ENCODE measurements around the gene NPPA. TPM values are rescaled to one million over a fixed set of nuclear protein-coding genes. Genes with fewer than 3 reads are reported as not detected.

The NPPA gene
- total RNA-seq, 1 donor from 2014 or later, result not detected

DNA sequence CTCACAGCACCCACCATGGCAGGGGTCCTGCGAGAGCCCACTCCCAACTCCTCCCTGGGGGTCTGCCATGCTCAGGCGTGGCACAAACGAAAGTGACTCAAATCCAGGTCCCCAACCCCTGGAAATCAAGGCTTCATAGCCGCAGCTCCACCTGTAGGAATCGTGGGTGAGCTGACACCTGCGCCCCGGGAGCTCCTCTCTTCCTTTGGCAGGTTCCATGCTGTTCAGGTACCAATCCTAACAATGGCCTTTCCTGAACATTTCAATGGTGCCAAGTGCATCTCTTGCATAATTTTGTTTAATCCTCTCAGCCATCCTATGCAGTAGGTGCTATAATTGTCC, 40.1 kb upstream of the NPPA start:
- Mint-ChIP-seq H3K9me3 (no peaks in the 10 kb centered on the region), H3K27ac (no peak overlapping the region), H3K4me1 (ENCODE audit: unreplicated experiment) (peaks cover 16% of the 10 kb centered on the region), H3K27me3 (peaks cover 8% of the 10 kb centered on the region), H3K36me3 (no peaks in the 10 kb centered on the region), H3K4me3 (no peak overlapping the region)
- TF ChIP-seq, protein P1, sequence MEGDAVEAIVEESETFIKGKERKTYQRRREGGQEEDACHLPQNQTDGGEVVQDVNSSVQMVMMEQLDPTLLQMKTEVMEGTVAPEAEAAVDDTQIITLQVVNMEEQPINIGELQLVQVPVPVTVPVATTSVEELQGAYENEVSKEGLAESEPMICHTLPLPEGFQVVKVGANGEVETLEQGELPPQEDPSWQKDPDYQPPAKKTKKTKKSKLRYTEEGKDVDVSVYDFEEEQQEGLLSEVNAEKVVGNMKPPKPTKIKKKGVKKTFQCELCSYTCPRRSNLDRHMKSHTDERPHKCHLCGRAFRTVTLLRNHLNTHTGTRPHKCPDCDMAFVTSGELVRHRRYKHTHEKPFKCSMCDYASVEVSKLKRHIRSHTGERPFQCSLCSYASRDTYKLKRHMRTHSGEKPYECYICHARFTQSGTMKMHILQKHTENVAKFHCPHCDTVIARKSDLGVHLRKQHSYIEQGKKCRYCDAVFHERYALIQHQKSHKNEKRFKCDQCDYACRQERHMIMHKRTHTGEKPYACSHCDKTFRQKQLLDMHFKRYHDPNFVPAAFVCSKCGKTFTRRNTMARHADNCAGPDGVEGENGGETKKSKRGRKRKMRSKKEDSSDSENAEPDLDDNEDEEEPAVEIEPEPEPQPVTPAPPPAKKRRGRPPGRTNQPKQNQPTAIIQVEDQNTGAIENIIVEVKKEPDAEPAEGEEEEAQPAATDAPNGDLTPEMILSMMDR (conservative IDR thresholded peaks at IDR 0.05), result no peak
- DNase-seq (ENCODE audit: extremely low spot score, unreplicated experiment), result no peak

DNA sequence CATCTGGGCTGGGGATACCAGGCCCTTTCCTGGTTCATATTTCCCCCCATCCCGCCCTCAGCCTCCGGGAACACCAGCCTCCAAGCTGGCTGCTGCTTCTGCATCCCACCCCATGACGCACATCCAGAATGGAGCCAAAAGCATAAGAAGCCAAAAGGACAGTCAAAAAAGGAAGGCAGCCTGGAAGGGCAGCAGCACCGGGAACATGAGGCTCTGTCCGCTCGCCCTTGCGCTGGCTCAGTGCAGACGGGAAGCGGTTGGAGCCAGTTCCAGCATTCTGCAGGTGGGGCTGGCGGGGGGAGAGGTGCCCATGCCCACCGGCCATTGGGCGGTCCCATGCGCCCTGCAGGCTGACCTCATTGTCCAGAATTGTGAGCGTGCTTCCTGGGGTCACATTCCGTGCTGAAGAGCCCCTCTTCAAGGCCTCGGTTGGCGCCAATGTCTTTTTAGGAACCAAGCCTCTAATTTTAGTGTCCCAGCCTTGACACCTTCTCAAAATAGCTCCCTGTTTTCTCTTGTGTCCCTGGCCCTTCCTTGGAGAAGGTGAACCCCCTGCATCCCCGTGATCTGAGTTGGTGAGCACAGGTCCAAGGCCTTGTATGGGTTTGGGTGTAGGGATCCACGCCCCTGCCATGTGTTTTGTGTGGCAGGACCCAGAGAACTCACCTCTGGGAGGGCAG, 39.5 kb upstream of the NPPA start:
- H3K9me3 Mint-ChIP-seq, result no peaks in the 10 kb centered on the region

DNA sequence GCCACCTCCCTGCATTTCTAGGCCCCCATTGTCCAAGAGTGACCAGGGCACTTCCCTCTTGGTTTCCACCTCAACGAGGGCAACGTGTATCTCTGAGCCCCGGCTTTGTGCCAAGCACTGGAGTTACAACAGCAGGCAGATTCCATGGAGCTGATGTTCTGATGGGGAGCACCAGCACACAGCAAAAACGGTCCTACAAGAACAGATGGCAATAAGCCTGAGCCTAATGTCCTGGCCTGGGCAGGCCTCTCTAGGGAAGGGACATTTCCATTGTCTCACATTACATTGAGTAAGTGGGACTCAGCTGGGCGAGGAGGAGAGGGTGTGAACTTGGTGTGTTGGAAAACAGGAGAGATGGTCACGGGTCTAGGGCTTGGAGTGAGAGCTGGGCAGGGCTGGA, 38.3 kb upstream of the NPPA start:
- H3K9me3 Mint-ChIP-seq, result no peaks in the 10 kb centered on the region
- H3K27ac Mint-ChIP-seq, result no peak overlapping the region
- no peaks in the 10 kb centered on the region for H3K36me3 Mint-ChIP-seq
- H3K4me3 Mint-ChIP-seq, result no peak overlapping the region
- TF ChIP-seq, protein P1 (conservative IDR thresholded peaks at IDR 0.05), result no peak
- no peak for DNase-seq (ENCODE audit: extremely low spot score, unreplicated experiment)
- H3K27me3 Mint-ChIP-seq, result peaks cover 4% of the 10 kb centered on the region
- peaks cover 19% of the 10 kb centered on the region for H3K4me1 Mint-ChIP-seq (ENCODE audit: unreplicated experiment)

More for the DNA sequence above, 39.5 kb upstream of the NPPA start:
- Mint-ChIP-seq H3K4me3 (no peak overlapping the region), H3K27ac (no peak overlapping the region), H3K27me3 (peaks cover 8% of the 10 kb centered on the region), H3K4me1 (ENCODE audit: unreplicated experiment) (peaks cover 16% of the 10 kb centered on the region), H3K36me3 (no peaks in the 10 kb centered on the region)
- DNase-seq (ENCODE audit: extremely low spot score, unreplicated experiment), result no peak
- TF ChIP-seq, protein P1 (conservative IDR thresholded peaks at IDR 0.05), result no peak

DNA sequence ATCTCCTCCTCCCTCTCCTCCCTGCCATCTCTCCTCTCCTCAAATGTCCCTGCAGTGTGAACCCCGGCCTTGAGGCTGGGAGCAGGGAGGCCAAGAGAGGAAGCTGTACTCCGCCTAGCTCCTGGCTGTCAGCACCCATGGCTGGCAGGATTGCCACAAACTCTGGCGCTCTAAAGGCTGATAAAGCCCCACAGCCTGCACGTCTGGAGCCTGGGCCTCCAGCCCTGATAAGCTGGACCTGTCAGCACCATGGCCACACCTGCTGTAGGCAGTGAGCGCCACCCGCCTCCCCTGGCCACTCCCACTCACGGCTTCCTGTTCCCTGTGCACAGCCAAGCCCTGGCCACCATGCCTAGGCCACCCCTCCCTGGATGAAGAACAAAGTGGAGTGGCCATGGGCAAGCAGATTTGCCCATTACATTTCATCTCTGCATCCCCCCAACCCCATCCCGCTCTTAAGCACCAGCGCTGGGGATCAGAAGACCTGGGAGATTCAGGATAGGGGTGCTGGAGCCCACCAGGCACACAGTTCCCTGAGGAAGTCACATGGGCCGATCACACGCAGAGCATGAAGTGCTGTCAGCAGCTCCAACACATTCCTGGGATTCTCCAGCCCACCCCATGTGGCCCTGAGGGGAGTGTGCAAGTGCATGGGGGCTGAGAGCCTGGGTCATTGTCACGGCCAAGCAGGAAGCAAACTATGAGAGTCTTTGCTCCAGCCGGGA, 35.4 kb upstream of the NPPA start:
- Mint-ChIP-seq H3K27me3 (no peaks in the 10 kb centered on the region), H3K4me3 (peak overlapping the region; percentile 28), H3K9me3 (no peaks in the 10 kb centered on the region), H3K4me1 (ENCODE audit: unreplicated experiment) (peaks cover 15% of the 10 kb centered on the region), H3K27ac (peak overlapping the region; percentile 26), H3K36me3 (no peaks in the 10 kb centered on the region)
- TF ChIP-seq, protein P1 (conservative IDR thresholded peaks at IDR 0.05), result no peak
- DNase-seq (ENCODE audit: extremely low spot score, unreplicated experiment), result no peak

DNA sequence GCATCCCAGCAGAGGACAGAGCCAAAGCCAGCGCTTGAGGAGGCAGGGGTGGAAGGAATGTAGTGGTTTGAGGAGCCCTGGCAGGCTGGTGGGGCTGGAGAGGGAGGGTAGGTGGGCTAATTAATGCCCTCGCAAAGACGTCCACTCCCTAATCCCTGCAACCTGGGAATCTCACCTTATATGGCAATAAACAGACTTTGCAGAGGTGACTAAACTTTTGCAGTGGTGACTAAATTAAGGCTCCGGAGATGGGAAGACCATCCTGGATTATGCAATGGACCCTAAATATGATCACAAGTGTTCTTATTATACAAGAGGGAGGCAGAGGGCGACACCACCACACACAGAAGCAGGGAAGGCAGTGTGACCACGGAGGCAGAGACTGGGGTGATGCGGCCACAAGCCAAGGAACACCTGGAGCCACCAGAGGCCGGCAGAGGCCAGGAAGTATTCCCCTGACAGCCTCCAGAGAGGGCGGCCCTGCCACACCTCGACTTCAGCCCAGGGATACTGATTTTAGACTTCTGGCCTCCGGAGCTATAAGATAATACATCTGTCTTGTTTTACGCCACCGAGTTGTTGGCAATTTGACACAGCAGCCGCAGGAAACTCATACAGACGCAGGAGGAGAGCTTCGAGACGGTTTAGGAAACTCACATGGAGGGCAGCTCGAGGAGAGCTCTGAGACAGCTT, 34.3 kb upstream of the NPPA start:
- Mint-ChIP-seq H3K36me3 (no peaks in the 10 kb centered on the region), H3K9me3 (no peaks in the 10 kb centered on the region), H3K4me1 (ENCODE audit: unreplicated experiment) (peaks cover 15% of the 10 kb centered on the region), H3K27me3 (no peaks in the 10 kb centered on the region), H3K27ac (no peak overlapping the region), H3K4me3 (no peak overlapping the region)
- no peak for DNase-seq (ENCODE audit: extremely low spot score, unreplicated experiment)
- TF ChIP-seq, protein P1 (conservative IDR thresholded peaks at IDR 0.05), result no peak
